Stimulated activated CD8-positive, alpha-beta memory T cell treated with anti-CD3 and anti-CD28 coated beads, Interleukin-4, amount 100 ng/mL, for 24 hours (primary cell): ENCODE data around the gene PGM2L1.
A peak's percentile ranks its signal among the peaks of the same experiment; 100 is the strongest.
"Not testable (repeated sequence)": the region's sequence is repeated elsewhere in the genome, so short reads cannot be mapped to it uniquely, and the experiment has no call there.

Source experiments
- DNase-seq: peaks from one replicate; pipeline ENCODE4 v3.0.0-alpha.2; 2020; ENCODE audit warnings: low read depth

The PGM2L1 gene

GRCh38 chr11:74333193-74333592 is 65.0 kb downstream of the PGM2L1 start:
- no peak for DNase-seq

DNA sequence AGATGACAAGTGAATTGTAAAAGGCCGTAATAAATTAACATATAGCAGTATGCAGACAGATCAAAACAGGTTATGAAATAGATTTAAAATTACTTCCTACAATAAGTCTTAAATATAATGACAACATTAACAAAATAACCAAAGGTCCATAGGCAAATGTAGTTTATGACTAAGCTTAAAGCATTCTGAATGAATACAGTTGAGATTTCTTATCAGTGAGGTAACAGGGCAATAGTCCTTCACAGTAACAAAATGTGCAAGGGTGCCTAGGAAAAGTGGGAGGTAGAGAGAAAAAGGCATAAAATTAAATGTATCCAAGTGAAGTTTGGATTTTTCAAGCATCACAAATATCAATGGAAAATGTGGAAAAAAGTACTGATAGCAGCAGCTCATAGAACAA is 65.9 kb downstream of the PGM2L1 start:
- no peak for DNase-seq

DNA sequence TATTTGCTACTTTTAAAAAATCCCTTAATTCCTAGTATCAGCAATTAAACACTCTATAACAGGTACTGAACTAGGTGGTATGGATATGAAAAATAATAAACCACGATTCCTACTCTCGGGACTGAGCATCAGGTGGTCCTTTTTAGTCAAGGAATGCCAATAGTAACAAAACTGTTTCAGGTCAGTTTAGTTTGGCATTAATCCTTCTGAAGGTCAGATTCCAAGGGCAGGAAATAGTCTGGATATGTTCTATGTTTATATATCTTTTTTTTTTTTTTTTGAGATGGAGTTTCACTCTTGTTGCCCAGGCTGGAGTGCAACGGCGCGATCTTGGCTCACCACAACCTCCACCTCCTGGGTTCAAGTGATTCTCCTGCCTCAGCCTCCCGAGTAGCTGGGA is 67.2 kb downstream of the PGM2L1 start:
- DNase-seq, result not testable (repeated sequence)

- no peak for DNase-seq
Observed at GRCh38 chr11:74330075-74330858, 68.0 kb downstream of the PGM2L1 start.

- no peak for DNase-seq
Observed at GRCh38 chr11:74327076-74327475, 71.2 kb downstream of the PGM2L1 start.

- no peak for DNase-seq
Observed at GRCh38 chr11:74326665-74327064, 71.6 kb downstream of the PGM2L1 start.

GRCh38 chr11:74325649-74326645 is 72.3 kb downstream of the PGM2L1 start:
- DNase-seq, result no peak

- DNase-seq, result no peak
Observed at GRCh38 chr11:74322667-74323066, 75.6 kb downstream of the PGM2L1 start.

DNA sequence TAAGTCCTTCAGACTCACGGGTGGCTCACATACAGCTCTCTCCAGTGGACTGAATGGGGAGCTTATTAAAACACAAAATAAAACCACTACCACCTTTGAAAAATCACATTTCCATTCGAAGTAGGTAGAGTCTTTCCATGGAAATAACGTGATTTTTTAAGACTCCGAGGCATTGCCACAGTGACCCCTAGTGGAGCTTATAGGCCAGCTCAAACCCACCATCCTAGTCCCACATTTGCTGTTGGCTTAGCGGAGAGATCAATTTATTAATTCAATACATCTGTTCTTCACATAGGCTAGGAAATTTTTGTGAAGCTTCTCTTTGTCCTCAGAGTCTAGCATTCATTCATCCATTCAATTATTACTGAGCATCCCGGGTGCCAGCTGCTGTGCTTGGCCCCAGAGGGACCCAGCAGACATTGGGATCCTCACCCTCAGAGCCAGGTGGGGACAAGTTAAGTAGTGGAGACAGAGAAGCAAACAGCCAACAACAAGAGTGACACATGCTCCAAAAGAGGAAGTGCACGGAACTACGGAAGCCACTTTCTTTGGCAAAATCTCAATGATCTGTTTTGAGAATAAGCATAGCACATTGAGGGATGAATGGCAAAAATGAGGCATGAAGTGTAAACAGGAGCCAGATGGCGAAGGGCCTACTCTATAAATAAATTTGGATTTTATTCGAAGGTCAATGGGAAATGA is 76.6 kb downstream of the PGM2L1 start:
- DNase-seq, result no peak

DNA sequence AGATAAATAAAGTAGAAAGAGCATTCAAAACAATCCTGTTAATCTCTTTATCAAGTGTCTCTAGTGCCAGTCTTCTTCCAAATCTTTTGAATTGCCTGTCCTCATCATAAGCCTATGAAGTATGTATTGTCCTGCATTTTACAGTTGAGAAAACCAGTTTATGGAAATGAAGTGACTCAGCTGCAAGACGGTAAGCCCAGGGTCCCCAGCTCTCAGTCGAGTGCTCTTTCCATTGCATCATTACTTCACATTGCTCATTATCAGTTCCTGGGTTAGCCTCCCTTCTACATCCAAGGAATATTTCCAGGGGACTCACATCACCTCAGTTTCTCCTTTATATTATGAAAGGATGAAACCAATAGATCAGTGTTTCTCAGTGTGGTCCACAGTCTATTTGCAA is 77.7 kb downstream of the PGM2L1 start:
- no peak for DNase-seq

GRCh38 chr11:74319139-74319816 is 79.0 kb downstream of the PGM2L1 start:
- no peak for DNase-seq

- no peak for DNase-seq
Observed at GRCh38 chr11:74318241-74318932, 79.8 kb downstream of the PGM2L1 start.

GRCh38 chr11:74316772-74317505 is 81.3 kb downstream of the PGM2L1 start:
- DNase-seq, result no peak

GRCh38 chr11:74312326-74312725 is 85.9 kb downstream of the PGM2L1 start:
- no peak for DNase-seq

DNA sequence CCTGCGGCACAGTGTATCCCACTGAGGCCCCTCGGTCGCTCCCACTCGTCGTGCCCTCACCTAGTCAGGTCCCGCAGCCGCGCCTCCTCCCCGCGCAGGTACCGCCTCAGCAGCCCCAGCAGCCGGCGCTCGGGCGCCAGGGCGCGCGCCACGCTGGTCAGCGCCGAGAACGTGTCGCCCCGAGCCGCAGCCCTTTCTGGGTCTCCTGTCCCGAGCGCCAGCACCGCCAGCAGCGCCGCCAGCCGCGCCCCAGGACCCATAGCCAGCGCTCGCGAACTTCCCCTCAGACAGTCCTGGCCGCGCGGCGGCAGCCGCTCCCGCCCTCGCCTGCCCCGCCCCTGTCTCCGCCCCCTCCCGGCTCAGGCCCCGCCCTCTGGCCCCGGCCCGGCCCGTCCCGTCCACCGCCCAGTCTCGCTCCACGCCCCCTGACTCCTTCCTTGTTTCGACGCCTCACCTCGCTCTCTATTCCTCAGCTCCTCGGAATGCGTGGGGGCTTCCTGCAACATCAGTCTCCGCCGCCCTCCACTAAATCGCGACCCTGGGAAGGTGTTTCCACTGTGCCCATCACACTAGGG is 86.8 kb downstream of the PGM2L1 start, which contains the start of gene P4HA3:
P4HA3 (minus strand) TSS at position 289 of the 575 bp plus-strand sequence; CDS start at position 260, 29 bp downstream.
- peak; percentile 44 for DNase-seq

- DNase-seq, result no peak
Observed at GRCh38 chr11:74310857-74311256, 87.4 kb downstream of the PGM2L1 start.

- DNase-seq, result no peak
Observed at GRCh38 chr11:74307434-74307833, 90.8 kb downstream of the PGM2L1 start.

DNA sequence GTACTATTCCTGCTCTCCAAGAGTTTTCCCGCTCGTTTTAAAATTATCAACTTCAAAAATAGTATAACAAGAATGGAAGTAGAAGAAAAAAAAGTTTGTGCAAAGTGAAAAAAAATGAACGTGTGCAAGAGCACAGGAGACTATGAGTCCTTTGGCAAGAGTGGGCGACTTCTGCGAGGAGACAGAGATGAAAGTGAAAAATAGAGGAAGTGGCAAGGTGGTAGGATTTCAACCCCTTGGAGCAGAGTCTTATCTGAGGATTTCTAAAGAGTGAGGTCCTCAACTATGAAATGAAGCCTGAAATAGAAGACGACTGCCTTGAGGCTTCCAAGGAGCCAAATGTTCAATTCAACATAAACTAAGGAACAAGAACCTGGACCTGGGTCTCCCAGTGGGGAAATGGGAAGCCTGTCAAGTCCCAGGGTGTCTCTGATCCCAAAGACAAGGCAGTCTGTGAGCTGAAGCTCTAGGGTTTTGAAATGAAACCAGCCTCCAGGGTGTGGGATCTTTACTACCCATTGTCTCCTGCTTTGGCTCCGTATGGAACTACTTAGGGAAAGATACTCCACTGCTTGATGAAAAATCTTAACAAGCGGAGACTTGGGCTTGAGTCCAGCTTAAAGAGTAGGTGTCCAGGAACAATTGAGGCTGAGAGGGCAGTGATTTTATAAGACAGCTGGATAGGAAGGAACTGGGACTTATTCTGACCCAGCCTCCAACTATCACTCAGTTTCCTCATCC is 91.6 kb downstream of the PGM2L1 start:
- no peak for DNase-seq

DNA sequence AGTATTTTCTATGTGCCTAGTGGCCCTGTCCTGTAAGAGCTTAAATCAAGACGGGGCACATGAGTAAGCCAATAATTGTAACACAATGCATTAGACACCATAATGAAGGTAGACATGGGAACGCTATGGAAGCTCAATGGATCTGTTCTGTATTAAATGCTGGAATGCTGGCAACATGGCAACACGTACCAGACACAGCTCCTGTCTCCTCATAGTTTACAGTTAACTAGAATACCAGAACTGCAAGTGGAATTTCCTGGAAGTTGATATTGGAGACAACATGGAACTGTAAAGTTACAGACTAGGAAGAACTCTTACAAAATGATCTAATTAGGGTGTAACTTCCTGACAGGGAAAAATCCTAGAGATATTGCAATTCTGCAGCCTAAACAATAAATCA is 99.2 kb downstream of the PGM2L1 start:
- no peak for DNase-seq
